WTC11 (cell line): ENCODE measurements around the gene ADIPOR2. TPM values are rescaled to one million over a fixed set of nuclear protein-coding genes. Genes with fewer than 3 reads are reported as not detected.

Experiments
- ATAC-seq: fragments of 200-7000 bp; cut with Tn5 transposase; 2 replicates; pipeline ENCODE4 v1.10.0; 2021; ENCODE audit warnings: mild to moderate bottlenecking, moderate library complexity
- CTCF ChIA-PET: fragments of 300-600 bp; sonication (Branson Sonifier 250); formaldehyde crosslinking; loops from one replicate; lab custom pipeline; 2021; ENCODE audit warnings: antibody characterized with exemption; lab: Charles Lee
- POLR2A ChIA-PET: fragments of 350-600 bp; sonication (Branson Sonifier 250); formaldehyde crosslinking; loops from one replicate; lab custom pipeline; 2021; ENCODE audit warnings: antibody characterized with exemption; lab: Charles Lee
- DNase-seq: peaks from one replicate; pipeline ENCODE4 v3.0.0; 2021; ENCODE audit warnings: low spot score
- H3K27ac Mint-ChIP-seq: 2 replicates; pipeline ENCODE4 v1.8.0; 2021; ENCODE audit warnings: mixed read lengths
- H3K27me3 Mint-ChIP-seq: 2 replicates; pipeline ENCODE4 v1.8.0; 2021; ENCODE audit warnings: low read depth, mild to moderate bottlenecking, moderate library complexity, mixed read lengths
- H3K36me3 Mint-ChIP-seq: 2 replicates; pipeline ENCODE4 v1.8.0; 2021; ENCODE audit warnings: mixed read lengths
- H3K4me1 Mint-ChIP-seq: 2 replicates; pipeline ENCODE4 v1.8.0; 2022; ENCODE audit warnings: mixed read lengths
- H3K4me3 Mint-ChIP-seq: 2 replicates; pipeline ENCODE4 v1.8.0; 2021; ENCODE audit warnings: mild to moderate bottlenecking, moderate library complexity, mixed read lengths
- H3K9me3 Mint-ChIP-seq: 2 replicates; pipeline ENCODE4 v1.8.0; 2021; ENCODE audit warnings: mixed read lengths
- ARID4B ChIP-seq: sonication (generic); formaldehyde crosslinking; IDR thresholded peaks from 2 replicates; pipeline ENCODE4 v1.8.0; 2023; ENCODE audit warnings: missing genetic modification reagents, mild to moderate bottlenecking, borderline replicate concordance
- ATF2 ChIP-seq: sonication (generic); formaldehyde crosslinking; IDR thresholded peaks from 2 replicates; pipeline ENCODE4 v1.8.1; 2022; ENCODE audit warnings: low read depth, missing genetic modification reagents, borderline replicate concordance
- ATF6 ChIP-seq: sonication (generic); formaldehyde crosslinking; IDR thresholded peaks from 2 replicates; pipeline ENCODE4 v1.8.1; 2023; ENCODE audit warnings: mild to moderate bottlenecking, missing genetic modification reagents
- CDX4 ChIP-seq: fragments of 250-450 bp; sonication (Bioruptor Pico); IDR thresholded peaks from 2 replicates; pipeline ENCODE4 v1.9.0; 2021; ENCODE audit warnings: moderate library complexity, mild to moderate bottlenecking, inconsistent platforms, borderline replicate concordance
- E2F4 ChIP-seq: sonication (generic); formaldehyde crosslinking; IDR thresholded peaks from 2 replicates; pipeline ENCODE4 v1.8.1; 2022; ENCODE audit warnings: low read depth, mild to moderate bottlenecking, moderate library complexity, missing genetic modification reagents, borderline replicate concordance
- SMAD3 ChIP-seq: sonication (generic); formaldehyde crosslinking; IDR thresholded peaks from 2 replicates; pipeline ENCODE4 v1.8.0; 2022; ENCODE audit warnings: missing genetic modification reagents, mild to moderate bottlenecking, borderline replicate concordance
- ZNF121 ChIP-seq: sonication (generic); formaldehyde crosslinking; IDR thresholded peaks from 2 replicates; pipeline ENCODE4 v1.8.0; 2023; ENCODE audit warnings: missing genetic modification reagents
- ZNF219 ChIP-seq: sonication (generic); formaldehyde crosslinking; IDR thresholded peaks from 2 replicates; pipeline ENCODE4 v1.8.0; 2023; ENCODE audit warnings: missing genetic modification reagents, mild to moderate bottlenecking, borderline replicate concordance
- total RNA-seq: library from RNA; stranded (reverse); gene quantifications from 3 replicates; pipeline ENCODE4 v1.2.3, GENCODE V29; 2021
- TF ChIP-seq, protein P1 (sequence below): fragments of 250-450 bp; sonication (Bioruptor Pico); IDR thresholded peaks from 2 replicates; pipeline ENCODE4 v1.8.0; 2021; ENCODE audit warnings: mild to moderate bottlenecking

ADIPOR2 gene
- total RNA-seq, 1 experiment from 2014 or later: 38.4 TPM

DNA sequence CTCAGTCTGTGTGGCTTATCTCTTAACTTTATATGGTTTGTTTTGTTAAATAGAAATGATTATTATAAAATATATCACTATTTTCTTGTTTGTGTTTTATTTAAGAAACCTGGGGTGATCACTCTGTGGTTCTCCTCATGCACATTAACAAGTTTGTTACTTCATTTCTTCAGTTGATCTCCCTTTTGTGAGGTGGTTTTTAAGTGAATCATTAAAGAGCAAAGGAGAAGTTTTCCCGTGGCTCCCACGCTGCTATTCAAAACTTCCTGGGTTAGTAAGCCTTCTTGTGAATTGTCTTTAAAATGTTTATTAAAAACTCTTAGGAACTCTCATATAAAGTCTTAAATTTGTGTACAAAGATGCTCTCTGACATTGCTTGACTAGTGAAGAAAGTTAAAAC, 11.8 kb downstream of the ADIPOR2 start (continued):
- TF ChIP-seq ATF2 (no peak), ZNF219 (CRISPR knock-in tag) (no peak)
- TF ChIP-seq, all 79 proteins: peak for 0

GRCh38 chr12:1703771-1704722, 13.2 kb downstream of the ADIPOR2 start:
- POLR2A ChIA-PET: no interaction called here
- Mint-ChIP-seq H3K27me3 (no peaks in the 10 kb centered on the region), H3K4me3 (no peak overlapping the region), H3K36me3 (peaks cover 10% of the 10 kb centered on the region), H3K9me3 (peaks cover 11% of the 10 kb centered on the region), H3K27ac (no peak overlapping the region), H3K4me1 (peaks cover 24% of the 10 kb centered on the region)
- ATAC-seq (no peak), DNase-seq (no peak)
- TF ChIP-seq E2F4 (no peak), CDX4 (CRISPR knock-in tag) (no peak), SMAD3 (no peak), ZNF121 (CRISPR knock-in tag) (no peak), ARID4B (CRISPR knock-in tag) (no peak), ATF6 (CRISPR knock-in tag) (no peak)
- TF ChIP-seq, protein P1, sequence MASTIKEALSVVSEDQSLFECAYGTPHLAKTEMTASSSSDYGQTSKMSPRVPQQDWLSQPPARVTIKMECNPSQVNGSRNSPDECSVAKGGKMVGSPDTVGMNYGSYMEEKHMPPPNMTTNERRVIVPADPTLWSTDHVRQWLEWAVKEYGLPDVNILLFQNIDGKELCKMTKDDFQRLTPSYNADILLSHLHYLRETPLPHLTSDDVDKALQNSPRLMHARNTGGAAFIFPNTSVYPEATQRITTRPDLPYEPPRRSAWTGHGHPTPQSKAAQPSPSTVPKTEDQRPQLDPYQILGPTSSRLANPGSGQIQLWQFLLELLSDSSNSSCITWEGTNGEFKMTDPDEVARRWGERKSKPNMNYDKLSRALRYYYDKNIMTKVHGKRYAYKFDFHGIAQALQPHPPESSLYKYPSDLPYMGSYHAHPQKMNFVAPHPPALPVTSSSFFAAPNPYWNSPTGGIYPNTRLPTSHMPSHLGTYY (CRISPR knock-in tag): no peak
- CTCF ChIA-PET: no interaction called here
